GM12892 (cell line): ENCODE data around the gene ABCB10.
"Not testable (repeated sequence)": the region's sequence is repeated elsewhere in the genome, so short reads cannot be mapped to it uniquely, and the experiment has no call there.

ENCODE experiments used
- DNase-seq: peaks from one replicate; pipeline ENCODE4 v3.0.0; 2011; ENCODE audit not compliant: insufficient read length
- FAIRE-seq: peaks from 2 replicates; lab custom pipeline; 2011; peaks lifted over from hg19 to GRCh38; lab: Jason Lieb, UNC
- POLR2A ChIP-seq: IDR thresholded peaks from 2 replicates; pipeline ENCODE4 v1.6.1; 2011; ENCODE audit warnings: low read depth, low read length, control low read depth
- POLR2AphosphoS5 ChIP-seq: IDR thresholded peaks from 2 replicates; pipeline ENCODE4 v1.6.1; 2011; ENCODE audit warnings: low read depth, low read length, control low read depth
- TAF1 ChIP-seq: IDR thresholded peaks from 2 replicates; pipeline ENCODE4 v1.6.1; 2011; ENCODE audit warnings: low read depth, mild to moderate bottlenecking, control low read depth, low read length, borderline replicate concordance

Gene ABCB10

DNA sequence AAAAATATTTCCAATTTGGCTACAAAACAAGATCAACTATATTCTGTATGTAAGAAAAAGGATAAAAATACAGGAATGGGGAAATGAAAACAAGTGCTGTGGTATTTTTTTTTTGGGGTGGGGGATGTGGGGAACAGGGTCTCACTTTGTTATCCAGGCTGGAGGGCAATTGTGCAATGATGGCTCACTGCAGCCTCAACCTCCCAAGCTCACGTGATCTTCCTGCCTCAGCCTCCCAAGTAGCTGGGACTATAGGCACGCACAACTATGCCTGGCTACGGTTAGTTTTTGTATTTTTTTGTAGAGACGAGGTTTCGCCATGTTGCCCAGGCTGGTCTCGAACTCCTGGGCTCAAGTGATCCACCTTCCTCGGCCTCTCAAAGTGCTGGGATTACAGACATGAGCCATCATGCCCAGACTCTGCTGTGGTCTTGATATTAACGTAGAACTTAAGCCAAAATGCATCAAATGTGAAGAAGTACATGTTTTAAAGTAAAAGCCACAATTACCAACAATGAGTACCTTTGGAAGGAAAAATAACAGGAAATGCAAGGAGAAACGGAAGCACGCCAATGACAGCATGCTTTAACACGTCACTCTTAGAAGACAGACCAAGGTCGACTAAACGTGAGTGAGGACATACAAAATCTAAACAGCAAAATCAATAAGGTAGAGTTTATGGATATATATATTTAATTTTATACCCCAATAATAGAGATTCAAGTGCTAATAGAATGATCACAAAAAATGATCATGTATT lies 8.8 kb upstream of the ABCB10 start:
- TF ChIP-seq TAF1, result no peak
- TF ChIP-seq POLR2AphosphoS5, result no peak
- no peak for TF ChIP-seq POLR2A
- DNase-seq (no peak), FAIRE-seq (no peak)

DNA sequence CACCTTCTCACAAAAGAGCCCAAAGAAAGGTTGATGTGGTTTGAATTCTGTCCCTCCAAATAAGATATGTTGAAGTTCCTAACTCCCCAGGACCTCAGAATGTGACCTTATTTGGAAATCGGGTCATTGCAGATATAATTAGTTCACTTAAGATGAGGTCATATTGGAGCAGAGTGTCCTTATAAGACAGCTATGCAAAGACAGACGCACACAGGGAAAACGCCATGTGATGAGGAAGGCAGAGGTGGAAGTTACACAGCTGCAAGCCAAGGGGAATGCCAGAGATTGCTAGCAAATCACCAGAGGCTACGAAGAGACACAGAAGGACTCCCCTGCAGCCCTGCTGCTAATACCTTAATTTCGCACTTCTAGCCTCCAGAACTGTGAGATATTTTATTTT lies 5.2 kb upstream of the ABCB10 start:
- FAIRE-seq, result no peak
- DNase-seq, result no peak
- TF ChIP-seq POLR2A, result no peak
- TF ChIP-seq POLR2AphosphoS5, result no peak
- TF ChIP-seq TAF1, result no peak

DNA sequence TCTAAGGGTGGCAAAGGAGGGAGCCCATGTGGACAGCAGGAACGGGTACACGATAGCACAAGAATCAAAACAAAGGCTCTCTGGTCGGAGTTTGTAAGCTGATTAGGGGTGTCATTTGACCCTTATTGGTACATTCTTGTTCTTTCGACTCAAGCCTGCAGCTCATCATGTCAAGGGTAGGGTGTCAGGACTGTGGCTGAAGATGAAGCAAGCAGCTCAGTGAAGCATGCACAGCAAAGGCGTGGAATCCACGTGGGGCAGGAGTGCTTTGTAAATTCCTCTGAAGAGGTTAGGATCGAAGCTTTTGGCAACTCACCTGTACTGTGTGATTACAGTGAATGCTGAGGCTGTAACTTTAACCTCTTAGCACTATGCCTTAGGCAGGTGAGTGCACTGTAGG lies 4.7 kb upstream of the ABCB10 start:
- FAIRE-seq (peak; percentile 46), DNase-seq (no peak)
- TF ChIP-seq POLR2A (no peak), POLR2AphosphoS5 (no peak), TAF1 (no peak)

DNA sequence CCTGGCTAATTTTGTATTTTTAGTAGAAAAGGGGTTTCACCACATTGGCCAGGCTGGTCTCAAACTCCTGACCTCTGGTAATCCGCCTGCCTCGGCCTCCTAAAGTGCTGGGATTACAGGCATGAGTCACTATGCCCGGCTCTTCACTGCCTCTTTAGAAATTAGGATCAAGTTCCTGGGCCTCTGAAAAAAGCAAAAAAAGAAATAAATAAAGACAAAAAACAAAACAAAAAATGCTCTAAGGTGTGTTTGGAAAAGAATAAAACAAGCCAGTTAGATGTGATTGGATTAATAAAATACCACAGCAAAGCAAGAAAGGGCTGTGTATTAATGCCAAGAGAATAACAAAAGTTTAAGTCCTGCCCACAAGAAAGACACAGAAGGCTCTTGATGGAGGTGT lies 4.2 kb upstream of the ABCB10 start:
- TF ChIP-seq POLR2AphosphoS5 (no peak), TAF1 (no peak), POLR2A (no peak)
- DNase-seq (no peak), FAIRE-seq (no peak)

DNA sequence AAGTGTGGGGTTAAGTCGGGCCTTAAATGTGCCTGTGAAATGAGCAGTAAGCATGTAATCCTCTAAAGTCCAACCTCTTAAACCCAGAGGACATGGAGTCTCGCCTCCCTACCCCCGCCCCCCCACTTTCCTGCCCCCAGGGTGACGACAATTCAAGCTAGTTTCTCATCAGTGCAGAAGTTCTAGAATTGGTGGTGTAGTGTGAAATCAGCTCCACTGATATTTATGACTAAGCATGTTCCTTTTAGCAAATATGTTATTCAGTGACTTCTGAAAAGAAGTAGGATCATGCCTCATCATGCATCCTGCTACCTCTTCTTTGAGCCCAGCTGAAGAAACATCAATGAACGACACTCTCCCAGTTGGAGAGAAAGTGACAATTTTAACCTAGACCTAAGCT lies 2.6 kb upstream of the ABCB10 start:
- FAIRE-seq (no peak), DNase-seq (no peak)
- TF ChIP-seq POLR2A, result no peak

DNA sequence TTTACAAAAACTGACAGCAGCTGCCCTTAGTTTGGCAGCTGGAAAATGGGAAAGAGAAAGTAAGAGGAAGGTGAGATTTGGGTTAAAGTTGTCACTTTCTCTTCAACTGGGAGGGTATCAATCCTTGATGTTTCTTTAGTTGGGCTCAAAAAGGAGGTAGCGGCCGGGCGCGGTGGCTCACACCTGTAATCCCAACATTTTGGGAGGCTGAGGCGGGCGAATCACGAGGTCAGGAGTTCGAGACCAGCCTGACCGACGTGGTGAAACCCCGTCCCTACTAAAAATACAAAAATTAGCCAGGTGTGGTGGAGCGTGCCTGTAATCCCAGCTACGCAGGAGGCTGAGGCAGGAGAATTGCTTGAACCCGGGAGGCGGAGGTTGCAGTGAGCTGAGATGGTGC lies 1.6 kb upstream of the ABCB10 start:
- not testable (repeated sequence) for FAIRE-seq, DNase-seq

DNA sequence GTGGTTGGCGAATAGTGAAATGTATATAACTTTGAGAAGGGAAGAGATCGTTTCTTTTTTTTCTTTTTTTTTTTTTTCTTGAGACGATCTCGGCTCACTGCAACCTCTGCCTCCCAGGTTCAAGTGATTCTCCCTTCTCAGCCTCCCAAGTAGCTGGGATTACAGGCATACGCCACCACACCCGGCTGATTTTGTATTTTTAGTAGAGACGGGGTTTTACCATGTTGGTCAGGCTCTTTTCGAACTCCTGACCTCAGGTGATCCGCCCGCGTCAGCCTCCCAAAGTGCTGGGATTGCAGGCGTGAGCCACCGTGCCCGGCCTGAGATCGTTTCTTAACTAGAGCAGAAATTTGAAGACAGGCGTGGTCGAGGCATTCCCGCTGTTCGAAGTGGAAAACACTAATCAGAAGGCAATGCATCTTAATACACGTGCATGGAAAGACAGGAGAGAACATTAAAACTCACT lies 862 bp upstream of the ABCB10 start:
- not testable (repeated sequence) for FAIRE-seq, DNase-seq

DNA sequence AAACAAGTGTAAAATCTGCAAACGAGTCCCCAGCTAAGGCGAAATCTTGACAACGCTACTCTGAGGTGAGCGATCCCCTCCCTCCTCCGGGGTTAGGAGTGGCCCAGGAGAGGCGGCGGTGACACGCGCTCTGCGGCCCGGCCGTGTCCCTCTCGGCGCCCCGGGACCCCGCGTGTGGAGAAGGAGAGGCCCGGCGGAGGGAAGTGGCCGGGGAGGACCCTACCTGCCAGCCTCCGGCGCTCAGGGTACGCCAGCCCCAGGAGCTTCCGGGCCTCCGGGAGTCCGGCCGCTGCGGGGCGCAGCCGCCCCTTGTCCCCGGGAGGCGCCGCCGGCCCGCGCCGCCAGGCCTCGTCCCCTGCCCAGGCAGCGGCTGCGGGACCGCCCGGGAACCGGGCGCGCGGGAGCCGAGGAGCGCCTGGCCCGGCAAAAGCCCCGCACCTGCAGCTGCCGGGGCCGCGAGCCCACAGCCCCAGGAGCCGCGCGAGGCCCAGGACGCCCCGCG lies 543 bp downstream of the ABCB10 start:
- FAIRE-seq (no peak), DNase-seq (peak; percentile 48)
- peak; percentile 39; the same call in 1 of the 2 replicates for TF ChIP-seq TAF1
- no peak for TF ChIP-seq POLR2AphosphoS5

DNA sequence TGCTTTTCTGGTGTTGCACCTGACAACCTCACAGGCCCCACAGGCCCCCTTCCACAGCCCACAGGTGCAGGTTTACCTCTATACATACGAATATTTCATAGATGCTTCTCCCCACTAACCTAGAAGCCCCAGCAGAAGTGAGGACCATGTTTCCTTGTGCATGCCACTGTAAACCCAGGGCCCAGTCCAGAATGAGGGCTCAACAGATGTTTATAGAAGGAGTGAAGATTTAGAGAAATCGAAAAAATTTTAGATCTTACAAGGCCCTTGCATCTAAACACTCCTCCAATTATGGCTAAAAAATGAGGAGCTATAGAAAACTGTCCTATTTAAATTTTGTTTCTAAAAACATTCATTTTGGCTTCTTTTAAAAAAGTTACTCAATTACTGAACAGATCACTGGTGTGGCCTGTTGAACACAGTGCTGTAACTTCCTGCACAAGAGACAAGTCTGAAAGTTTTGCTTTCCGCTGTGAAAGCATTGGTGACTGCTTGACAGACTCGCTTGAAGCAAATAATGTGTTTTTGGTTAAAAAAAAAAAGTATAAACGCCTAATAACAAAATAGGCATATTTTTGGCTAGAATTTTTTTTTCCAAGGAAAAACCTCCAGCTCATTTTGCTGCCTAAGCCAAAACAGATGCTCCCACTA lies 1.2 kb downstream of the ABCB10 start:
- TF ChIP-seq TAF1 (no peak), POLR2AphosphoS5 (no peak), POLR2A (no peak)
- DNase-seq (no peak), FAIRE-seq (no peak)

DNA sequence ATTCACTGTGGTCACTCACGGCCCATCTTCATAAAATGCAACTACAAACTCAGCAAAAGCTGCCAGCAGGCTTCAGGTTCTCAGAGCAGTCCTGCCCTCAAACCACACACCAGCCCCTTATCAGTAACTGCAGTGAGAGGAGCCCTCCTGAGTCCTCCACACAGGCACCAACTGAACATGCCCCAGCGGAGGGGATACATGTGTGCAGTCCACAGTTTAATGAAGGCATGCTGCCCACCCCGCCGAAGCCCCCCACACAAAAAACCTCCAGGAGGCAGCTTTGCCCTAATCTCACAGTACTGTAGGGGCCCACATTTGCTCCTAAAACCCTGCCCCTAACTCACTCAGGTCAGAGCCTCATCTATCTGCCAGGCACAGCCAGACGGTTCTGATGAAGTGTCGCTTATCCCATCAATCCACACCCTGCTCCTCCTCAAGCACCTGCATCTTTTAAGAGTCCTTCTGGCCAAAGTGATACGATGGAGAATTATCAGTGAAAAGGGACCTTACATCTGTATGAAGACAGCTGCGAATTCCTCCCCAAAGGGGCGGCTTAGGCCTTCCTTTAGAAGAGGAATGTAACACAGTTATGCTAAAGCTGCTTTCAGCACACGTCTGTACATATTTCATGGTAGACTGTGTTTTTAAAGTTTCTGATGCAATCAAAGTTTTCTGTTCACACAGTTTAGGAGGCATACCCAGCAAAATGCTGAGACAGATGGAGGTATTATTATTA lies 3.5 kb downstream of the ABCB10 start:
- FAIRE-seq, result no peak

DNA sequence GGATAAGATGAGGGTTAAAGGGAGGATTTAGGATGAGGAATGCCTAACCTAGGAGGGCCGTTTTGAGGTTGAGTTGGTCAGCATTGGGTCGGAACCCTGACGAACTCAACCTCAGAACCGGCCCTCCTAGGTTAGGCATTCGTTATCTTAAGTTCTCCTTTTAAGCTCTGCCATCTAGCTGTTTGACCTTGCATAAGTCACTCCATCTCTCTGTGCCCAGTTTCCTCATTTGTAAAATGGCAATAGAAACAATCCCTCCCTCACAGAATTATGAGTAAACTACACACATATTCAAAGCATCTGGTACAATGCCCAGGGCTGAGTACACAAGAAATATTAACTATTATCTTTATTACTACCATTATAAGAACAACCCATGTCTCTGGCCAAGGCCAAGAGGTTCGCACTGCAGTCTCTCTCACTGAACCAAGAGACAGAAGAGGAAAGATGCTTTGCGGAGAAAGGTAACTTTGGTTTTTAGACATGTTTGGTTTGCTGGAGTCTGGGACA lies 4.8 kb downstream of the ABCB10 start:
- TF ChIP-seq TAF1 (no peak), POLR2AphosphoS5 (no peak), POLR2A (no peak)
- DNase-seq (no peak), FAIRE-seq (no peak)

More for the DNA sequence above, 3.5 kb downstream of the ABCB10 start:
- no peak for DNase-seq
- TF ChIP-seq TAF1, result no peak
- no peak for TF ChIP-seq POLR2A

DNA sequence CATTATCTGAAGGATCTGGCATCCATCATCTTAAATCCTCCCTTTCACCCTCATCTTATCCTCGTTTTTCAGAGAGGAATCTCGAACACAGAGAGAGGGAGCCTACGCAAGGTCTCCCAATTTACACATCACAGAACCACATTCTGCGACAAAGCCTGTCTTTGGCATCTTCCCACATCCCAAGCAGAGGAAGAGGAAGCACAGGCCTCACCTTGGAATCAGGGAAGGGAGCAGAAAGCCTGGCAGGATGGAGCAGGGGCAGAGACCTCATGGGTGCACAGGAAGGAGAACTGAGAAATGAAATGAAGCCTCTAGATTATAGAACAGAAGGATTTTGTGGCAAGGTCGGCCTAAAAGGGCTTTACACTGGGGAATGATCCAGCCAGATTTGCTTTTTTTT lies 5.8 kb downstream of the ABCB10 start:
- no peak for DNase-seq
- FAIRE-seq, result no peak
- TF ChIP-seq TAF1, result no peak
